HL-60/S4 treated with retinoic acid at 250 ng/mL for 4 days and 3 days (cell line): ENCODE measurements around the gene CST4.
"Not testable (repeated sequence)": the region's sequence is repeated elsewhere in the genome, so short reads cannot be mapped to it uniquely, and the experiment has no call there.

Source experiments
- in situ Hi-C: fragments of 300-500 bp; cut with MboI; formaldehyde crosslinking; loops from 2 replicates; pipeline ENCODE4 v1.7.0; 2022; ENCODE audit warnings: low sequenced_read_pairs

Gene CST4

GRCh38 chr20:23664046-23664445 is 24.8 kb downstream of the CST4 start:
- in situ Hi-C loops: not testable (repeated sequence)

DNA sequence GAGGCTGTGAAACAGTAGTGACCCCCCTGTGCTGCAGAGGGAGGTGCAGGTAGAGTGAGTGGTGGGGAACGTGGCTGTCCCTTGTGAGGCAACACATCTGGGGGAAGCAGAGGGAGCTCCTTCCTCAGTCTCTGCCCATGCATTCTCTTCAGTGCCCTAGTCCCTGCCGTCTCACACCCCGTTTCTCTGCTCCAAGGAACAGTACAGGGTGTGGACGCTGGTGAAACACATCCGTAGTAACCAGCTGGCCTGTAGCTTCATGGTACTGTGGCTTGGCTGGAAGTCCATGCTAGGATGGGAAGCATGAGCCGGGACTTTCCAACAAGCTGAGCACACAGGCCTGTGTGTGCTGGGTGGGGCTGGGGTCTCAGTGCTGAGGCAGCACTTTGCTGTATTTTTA is 25.7 kb downstream of the CST4 start:
- in situ Hi-C loops: no loop called here

DNA sequence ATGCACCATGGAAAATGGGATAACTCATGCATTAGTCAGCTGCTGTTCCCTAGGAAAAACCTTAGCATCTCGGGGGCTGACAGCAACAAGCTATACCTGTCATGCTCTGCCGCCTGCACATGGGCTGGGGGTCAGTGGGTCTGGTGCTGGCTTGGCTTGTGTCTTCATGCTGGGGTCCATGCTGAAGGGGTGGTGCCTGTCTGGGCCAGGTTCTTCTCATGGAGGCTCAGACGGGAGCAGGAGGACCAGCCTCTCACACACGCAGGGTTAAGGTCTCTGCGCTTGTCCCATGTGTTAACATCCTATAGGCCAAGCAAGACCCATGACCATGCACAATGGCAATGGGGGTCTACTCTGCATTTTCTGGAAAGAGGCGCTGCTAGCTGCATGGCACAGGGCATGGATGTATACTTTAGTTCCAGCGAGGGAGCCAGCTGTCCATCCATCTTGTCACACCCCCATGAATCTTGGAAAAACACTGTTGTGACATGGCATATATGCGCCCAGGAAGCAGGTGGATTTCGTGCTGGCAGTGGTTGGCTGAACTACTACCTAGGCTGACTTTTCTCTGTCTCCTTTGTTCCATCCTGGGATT is 26.5 kb downstream of the CST4 start:
- in situ Hi-C loops: no loop called here

DNA sequence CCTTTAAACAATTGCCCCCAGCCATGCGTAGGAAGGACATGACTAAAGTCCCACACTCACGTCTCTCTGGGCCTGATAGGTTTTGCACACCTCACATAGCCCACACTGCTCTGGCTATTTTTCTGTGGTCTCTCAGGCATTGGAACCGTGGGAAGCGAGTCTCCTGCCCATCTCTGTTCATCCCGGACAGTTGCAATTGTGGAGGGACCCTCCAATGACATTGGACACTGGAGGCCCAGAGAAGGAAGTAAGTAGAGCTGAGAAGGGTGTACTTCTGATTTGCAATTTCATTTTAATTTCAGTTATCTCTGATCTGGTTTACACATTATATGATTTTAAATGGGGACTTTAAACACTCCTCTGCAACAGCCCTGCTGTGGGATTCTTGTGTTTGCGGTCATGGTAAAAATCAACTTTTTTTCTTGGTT is 27.8 kb downstream of the CST4 start:
- in situ Hi-C loops: no loop called here

GRCh38 chr20:23659989-23660837 is 28.6 kb downstream of the CST4 start:
- in situ Hi-C loops: no loop called here

DNA sequence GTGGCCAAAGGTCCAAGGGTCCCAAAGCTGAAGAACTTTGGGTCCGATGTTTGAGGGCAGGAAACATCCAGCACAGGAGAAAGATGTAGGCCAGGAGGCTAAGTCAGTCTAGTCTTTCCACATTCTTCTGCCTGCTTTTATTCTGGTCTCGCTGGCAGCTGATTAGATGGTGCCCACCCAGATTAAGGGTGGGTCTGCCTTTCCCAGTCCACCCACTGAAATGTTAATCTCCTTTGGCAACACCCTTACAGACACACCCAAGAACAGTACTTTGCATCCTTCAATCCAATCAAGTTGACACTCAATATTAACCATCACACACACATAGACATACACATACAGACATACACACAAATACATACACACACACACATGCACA is 29.2 kb downstream of the CST4 start:
- in situ Hi-C loops: not testable (repeated sequence)

DNA sequence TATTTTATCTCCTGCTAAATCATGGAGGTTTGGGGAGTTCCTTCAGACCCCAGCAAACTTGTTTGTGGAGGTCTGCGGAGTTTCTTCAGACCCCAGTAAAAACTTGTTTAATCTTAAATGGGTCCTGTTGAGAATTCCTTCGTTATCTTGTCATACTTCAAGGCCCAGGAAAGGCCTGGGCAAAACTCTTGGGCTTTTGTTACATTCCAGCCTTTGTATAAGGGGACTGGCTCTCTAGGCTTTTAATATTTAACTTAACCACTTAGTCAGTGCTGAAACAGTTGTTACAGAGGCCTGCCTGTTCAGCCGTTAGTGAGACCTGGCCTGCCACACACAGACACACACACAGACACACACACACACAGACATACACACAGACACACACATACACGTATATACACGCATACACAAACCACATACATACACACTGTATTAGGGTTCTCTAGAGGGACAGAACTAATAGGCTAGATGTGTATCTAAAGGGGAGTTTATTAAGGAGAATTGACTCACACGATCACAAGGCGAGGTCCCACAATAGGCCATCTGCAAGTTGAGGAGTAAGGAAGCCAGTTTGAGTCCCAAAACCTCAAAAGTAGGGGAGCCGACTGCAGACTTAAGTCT is 29.7 kb downstream of the CST4 start:
- in situ Hi-C loops: no loop called here

DNA sequence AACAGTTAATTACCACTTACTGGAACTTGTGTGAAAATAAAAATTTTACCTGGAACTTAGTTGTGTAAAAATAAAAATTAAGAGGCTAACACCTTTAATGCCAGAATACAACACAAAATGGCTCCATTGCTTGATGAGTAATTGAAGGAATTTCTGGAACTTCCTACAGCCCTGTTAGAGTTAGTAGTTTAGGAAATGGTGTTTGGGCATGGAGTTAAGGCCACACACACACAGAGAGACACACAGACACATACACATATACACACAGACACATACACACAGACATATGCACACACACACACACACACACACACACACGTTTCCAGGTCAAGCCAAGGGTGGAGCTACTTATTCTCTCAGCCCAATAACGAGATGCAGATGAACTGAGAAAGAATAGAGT is 30.5 kb downstream of the CST4 start:
- in situ Hi-C loops: no loop called here

GRCh38 chr20:23657202-23657601 is 31.6 kb downstream of the CST4 start:
- in situ Hi-C loops: no loop called here

DNA sequence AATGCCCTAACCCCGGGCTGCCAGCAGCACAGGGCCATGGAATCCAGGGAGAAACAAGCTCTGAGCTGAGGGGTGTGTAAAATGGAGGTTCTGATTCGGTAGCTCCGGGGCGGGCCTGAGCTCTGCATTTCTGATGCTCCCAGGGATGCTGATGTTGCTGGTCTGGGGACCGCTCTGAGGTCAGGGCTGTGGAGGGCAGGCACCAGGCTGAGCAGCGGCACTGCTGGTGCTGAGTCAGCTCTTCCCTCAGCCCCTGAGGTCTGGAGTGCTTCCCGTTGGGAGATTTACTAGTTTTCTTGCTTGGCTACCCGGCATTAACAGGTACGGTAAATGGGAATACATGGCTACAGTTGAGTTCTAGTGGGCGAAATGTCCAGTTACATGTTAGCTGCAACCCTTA is 32.5 kb downstream of the CST4 start:
- in situ Hi-C loops: no loop called here

- in situ Hi-C loops: no loop called here
Observed at GRCh38 chr20:23655491-23656211, 33.2 kb downstream of the CST4 start.

- in situ Hi-C loops: no loop called here
Observed at GRCh38 chr20:23654717-23655116, 34.1 kb downstream of the CST4 start.

- in situ Hi-C loops: no loop called here
Observed at GRCh38 chr20:23654000-23654399, 34.8 kb downstream of the CST4 start.

DNA sequence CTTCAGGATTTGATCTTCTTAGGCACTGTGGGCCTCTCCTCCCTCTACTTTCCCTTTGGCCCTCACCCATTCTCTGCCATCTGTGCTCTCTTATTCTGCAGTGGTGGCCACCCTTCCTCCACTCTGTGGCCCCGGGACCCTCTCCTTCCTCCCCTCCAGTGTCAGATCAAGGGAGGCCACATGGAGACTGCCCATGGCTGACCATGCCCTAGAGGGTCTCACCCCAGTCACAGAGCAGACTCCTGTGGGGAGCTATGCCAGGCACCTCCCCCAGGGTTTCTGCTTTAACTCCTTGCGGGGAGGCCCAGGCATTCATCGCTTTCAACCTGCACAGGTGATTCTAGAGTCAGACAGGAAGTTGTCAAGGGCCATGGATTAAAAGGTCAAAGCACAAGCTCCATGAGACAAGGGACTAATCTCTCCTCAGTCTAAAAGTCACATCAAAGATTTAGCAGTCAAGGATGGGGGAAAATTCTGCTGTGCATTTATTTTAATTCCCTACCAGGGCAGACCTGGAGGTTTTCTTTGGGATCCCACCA is 35.4 kb downstream of the CST4 start:
- in situ Hi-C loops: no loop called here

GRCh38 chr20:23652926-23653325 is 35.9 kb downstream of the CST4 start:
- in situ Hi-C loops: no loop called here

- in situ Hi-C loops: no loop called here
Observed at GRCh38 chr20:23652371-23652770, 36.5 kb downstream of the CST4 start.

DNA sequence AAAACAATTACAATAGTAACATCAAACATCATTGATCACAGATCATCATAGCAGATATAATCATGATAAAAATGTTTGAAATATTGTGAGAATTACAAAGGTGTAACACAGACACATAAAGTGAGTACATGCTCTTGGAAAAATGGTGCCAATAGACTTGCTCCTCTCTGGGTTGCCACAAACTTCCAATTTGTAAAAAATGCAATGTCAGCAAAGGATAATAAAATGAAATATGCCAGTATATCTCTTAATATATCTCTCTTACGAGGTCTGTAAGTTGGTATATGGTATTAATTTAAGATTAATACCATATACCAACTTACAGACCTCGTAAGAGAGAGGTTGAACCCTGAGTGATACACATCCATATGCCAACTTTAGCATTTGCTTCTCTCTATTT is 37.7 kb downstream of the CST4 start:
- in situ Hi-C loops: no loop called here

DNA sequence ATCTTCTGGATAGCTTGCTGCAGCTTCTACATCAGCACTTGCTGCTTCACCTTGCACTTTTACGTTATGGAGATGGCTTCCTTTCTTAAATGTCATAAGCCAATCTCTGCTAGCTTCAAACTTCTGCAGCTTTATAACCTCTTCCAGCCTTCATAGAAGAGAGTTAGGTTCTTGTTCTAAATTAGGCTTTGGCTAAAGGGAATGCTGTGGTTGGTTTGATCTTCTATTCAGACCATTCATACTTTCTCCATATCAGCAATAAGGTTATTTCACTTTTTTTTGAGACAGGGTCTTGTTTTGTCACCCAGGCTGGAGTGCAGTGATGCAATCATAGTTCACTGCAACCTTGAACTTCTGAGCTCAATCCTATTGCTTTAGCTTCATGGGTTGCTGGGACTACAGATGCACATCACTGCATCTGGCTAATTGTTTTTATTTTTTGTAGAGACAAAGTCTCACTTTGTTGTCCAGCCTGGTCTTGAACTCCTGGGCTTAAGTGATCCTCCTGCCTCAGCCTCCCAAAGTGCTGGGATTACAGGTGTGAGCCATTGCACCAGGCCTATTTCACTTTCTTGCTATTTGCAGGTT is 38.9 kb downstream of the CST4 start:
- in situ Hi-C loops: loop anchor here (25.0 kb wide), 1 partner anchor 638 kb away; no protein-coding TSS in a partner anchor

DNA sequence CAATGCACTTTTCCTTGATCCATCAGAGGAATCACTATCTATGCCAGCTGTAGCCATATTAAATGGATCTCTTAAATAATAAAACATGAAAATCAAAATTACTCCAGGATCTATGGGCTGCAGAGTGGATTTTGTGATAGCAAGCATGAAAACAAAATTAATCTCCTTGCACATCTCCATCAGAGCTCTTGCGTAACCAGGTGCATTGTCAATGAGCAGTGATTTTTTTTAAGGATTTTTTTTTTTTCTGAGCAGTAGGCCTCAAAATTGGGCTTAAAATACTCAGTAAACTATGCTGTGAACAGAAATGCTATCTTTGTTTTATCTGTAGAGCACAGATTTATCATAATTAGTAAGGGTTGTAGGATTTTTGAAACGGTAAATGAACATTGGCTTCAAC is 39.6 kb downstream of the CST4 start:
- in situ Hi-C loops: loop anchor here (25.0 kb wide), 1 partner anchor 637 kb away; no protein-coding TSS in a partner anchor

- in situ Hi-C loops: loop anchor here (25.0 kb wide), 1 partner anchor 635 kb away; no protein-coding TSS in a partner anchor
Observed at GRCh38 chr20:23647346-23647745, 41.5 kb downstream of the CST4 start.
